Measurements from ENCODE around the gene NMT1.

NMT1 gene

DNA sequence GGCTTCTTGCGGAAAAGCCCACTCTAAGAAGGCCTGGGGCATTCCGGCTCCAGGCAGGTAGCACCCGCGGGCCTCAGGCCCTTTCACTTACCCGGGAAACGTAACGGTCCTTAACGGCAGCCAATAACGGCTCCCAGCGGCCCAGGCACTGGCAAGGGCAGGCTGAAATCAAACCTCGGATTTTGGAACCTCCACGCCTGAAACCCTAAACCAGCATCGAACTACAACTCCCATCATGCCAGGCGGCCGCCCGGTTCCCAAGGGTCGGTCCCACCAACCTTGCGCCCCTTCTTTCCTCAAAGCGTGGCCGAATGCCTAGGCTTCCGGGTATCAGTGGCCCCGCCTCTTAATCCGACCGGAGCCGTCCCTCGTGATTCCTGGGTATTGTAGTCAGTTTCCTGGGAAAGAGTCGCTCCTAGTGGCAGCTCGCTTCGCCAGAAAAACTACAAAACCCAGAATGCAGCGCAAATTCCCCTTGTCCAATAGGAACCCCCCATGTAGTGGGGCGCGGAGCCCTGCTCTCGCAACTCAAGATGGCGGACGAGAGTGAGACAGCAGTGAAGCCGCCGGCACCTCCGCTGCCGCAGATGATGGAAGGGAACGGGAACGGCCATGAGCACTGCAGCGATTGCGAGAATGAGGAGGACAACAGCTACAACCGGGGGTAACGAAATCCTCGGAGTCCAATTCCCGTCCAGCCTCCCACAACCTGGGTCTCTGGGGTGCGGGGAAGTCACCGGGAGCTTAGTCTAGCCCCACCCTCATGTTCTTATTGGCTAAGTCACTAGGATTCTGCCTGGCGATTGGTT, at the start of gene NMT1:
NMT1 (plus strand) TSS at position 521 of the 809 bp plus-strand sequence; CDS start at position 534, 13 bp downstream.
- Histone ChIP-seq H3K9me3 (ENCODE audit: control insufficient read depth, insufficient read depth, low read depth, low read length) (no peaks in the 10 kb centered on the region), H3K27ac (ENCODE audit: low read depth, low read length) (peak within 1 kb of the TSS; percentile 91), H3K9ac (ENCODE audit: low read length) (peak within 1 kb of the TSS; percentile 92), H3K36me3 (ENCODE audit: control insufficient read depth, insufficient read depth, low read length) (0 out of 2 replicates have a peak, but pooled peaks cover 7% of the 10 kb centered on the region), H3K4me3 (ENCODE audit: low read depth, low read length) (peak within 1 kb of the TSS; percentile 82), H3K27me3 (ENCODE audit: control insufficient read depth, insufficient read depth, low read length) (no peaks in the 10 kb centered on the region), H3K4me1 (ENCODE audit: control insufficient read depth, insufficient read depth, low read length) (peaks cover 11% of the 10 kb centered on the region)

DNA sequence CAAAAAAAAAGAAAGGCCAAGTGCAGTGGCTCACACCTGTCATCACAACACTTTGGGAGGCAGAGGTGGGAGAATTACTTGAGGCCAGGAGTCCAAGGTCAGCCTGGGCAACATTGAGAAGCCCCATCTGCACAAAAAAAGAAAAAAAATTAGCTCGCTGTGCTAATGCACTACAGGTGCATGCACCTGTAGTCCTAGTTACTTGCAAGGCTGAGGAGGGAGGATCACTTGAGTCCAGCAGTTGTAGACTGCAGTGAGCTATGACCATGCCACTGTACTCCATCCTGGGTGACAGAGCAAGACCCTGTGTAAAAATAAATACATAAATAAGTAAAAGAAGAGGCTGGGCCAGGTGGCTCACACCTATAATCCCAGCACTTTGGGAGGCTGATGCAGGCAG, 49.4 kb upstream of the NMT1 start:
- Histone ChIP-seq H3K9me3 (ENCODE audit: control insufficient read depth, insufficient read depth, low read depth, low read length) (no peaks in the 10 kb centered on the region), H3K4me1 (ENCODE audit: control insufficient read depth, insufficient read depth, low read length) (peaks cover 19% of the 10 kb centered on the region), H3K9ac (ENCODE audit: low read length) (no peak overlapping the region), H3K36me3 (ENCODE audit: control insufficient read depth, insufficient read depth, low read length) (no peaks in the 10 kb centered on the region), H3K27ac (ENCODE audit: low read depth, low read length) (no peak overlapping the region), H3K27me3 (ENCODE audit: control insufficient read depth, insufficient read depth, low read length) (no peaks in the 10 kb centered on the region), H3K4me3 (ENCODE audit: low read depth, low read length) (no peak overlapping the region)

DNA sequence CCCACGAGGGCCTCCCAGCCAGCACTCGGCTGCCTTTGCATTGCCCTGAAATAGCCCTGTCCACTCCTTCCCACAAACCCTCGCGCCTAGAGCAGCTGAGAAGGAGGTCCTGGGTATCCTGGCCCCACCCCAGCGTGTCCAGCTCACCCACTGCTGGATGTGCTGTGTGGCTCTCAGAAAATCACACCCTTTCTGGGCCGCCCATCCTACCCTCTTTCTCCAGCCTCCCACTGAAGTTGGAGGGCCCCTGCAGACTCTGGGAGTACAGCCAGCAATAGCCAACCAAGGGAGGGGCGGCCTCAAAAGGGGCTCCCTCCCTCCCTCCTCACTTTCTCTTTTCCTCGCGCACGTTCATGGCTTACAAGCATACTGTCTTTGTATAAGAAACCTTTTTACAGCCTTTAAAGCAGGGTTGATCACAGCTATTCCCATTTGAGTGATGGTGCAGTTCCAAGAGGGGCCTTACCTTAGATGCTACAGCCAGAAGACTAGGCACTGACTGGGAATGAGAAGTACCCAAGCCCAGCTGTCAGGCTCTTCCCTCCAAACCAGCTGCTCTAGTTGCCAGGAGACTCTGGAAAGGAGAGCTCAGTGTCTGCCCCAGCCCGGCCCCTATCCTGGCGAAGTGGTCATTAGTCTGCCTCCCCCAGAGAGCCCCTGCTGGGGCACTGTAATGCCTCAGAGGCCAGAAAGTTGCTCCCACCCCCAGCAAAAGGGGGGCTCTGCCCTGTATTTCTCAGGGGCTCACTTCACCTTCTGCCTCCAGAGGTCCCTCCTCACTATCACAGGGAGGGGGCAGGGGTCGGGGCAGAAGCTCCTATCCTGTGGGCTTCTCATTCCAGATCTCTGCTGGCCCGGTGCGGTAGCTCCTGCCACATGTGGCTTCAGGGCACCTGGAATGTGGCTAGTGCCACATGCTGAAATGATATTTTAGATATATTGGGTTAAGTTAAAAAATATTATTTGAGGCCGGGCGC, 47.8 kb upstream of the NMT1 start:
- Histone ChIP-seq H3K27me3 (ENCODE audit: control insufficient read depth, insufficient read depth, low read length) (peaks cover 8% of the 10 kb centered on the region), H3K27ac (ENCODE audit: low read depth, low read length) (no peak overlapping the region), H3K9ac (ENCODE audit: low read length) (no peak overlapping the region), H3K4me1 (ENCODE audit: control insufficient read depth, insufficient read depth, low read length) (peaks cover 15% of the 10 kb centered on the region), H3K9me3 (ENCODE audit: control insufficient read depth, insufficient read depth, low read depth, low read length) (no peaks in the 10 kb centered on the region), H3K4me3 (ENCODE audit: low read depth, low read length) (no peak overlapping the region), H3K36me3 (ENCODE audit: control insufficient read depth, insufficient read depth, low read length) (no peaks in the 10 kb centered on the region)

DNA sequence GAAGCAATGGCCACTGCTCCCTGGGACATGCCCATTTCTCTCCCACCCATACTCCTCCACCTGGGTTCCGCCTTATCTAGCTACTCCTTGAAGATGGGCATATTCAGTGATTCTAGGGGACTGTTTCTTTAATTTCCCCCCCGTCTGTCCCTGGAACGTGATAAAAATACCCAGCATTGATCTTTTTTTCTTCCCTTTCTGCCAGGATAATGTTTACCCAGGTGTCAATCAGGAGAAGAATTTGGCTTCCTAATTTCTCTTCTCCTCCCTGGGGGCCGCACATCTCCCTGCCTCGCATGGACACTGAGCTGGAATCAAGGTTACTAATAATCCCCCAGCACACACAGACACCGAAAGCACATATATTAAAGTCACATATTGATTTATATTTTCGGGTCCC, 44.9 kb upstream of the NMT1 start:
- Histone ChIP-seq H3K4me1 (ENCODE audit: control insufficient read depth, insufficient read depth, low read length) (peaks cover 38% of the 10 kb centered on the region), H3K27me3 (ENCODE audit: control insufficient read depth, insufficient read depth, low read length) (peaks cover 37% of the 10 kb centered on the region), H3K9ac (ENCODE audit: low read length) (no peak overlapping the region)

DNA sequence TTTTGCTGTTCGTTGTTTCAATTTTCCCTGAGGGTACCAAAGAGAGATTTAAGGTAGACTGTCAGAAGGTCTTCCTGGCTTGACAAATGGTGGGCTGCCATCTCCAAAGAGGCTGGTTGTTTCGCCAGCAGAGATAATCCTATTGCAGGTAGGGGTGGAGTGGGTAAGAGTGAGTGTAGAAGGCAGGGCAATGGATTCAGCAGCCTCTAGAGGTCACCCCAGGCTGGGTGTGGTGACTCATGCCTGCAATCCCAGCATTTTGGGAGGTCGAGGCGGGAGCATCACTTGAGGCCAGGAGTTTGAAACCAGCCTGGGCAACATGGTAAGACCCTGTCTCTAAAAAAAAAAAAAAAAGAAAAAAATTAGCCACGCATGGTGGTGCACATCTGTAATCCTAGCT, 44.3 kb upstream of the NMT1 start:
- Histone ChIP-seq H3K4me1 (ENCODE audit: control insufficient read depth, insufficient read depth, low read length) (peaks cover 44% of the 10 kb centered on the region), H3K36me3 (ENCODE audit: control insufficient read depth, insufficient read depth, low read length) (no peaks in the 10 kb centered on the region)

More for the DNA sequence above, 44.9 kb upstream of the NMT1 start:
- H3K4me3 ChIP-seq (ENCODE audit: low read depth, low read length) = no peak overlapping the region
- no peak overlapping the region for H3K27ac ChIP-seq (ENCODE audit: low read depth, low read length)
- no peaks in the 10 kb centered on the region for H3K9me3 ChIP-seq (ENCODE audit: control insufficient read depth, insufficient read depth, low read depth, low read length)
- H3K36me3 ChIP-seq (ENCODE audit: control insufficient read depth, insufficient read depth, low read length) = no peaks in the 10 kb centered on the region

DNA sequence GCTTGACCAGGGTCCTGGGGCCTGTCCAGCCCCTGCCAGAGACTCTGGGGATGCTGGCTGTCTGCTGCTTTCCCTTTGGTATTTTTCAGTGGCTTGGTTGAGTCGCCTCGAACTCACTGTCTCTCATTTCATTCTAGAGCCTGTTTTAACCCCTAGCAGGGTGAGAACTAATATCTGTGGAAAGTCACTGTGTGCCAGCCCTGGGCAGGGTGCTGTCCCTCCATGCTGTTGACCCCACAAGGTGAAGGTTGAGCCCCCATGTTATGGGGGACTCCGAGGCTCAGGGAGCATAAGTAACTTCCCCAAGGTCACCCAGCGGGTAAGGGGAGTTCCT, 42.6 kb upstream of the NMT1 start:
- no peak overlapping the region for H3K27ac ChIP-seq (ENCODE audit: low read depth, low read length)
- peaks cover under 1% of the 10 kb centered on the region; the same call in 1 of the 2 replicates for H3K36me3 ChIP-seq (ENCODE audit: control insufficient read depth, insufficient read depth, low read length)
- H3K9me3 ChIP-seq (ENCODE audit: control insufficient read depth, insufficient read depth, low read depth, low read length) = no peaks in the 10 kb centered on the region
- H3K27me3 ChIP-seq (ENCODE audit: control insufficient read depth, insufficient read depth, low read length) = peaks cover 43% of the 10 kb centered on the region
- no peak overlapping the region for H3K9ac ChIP-seq (ENCODE audit: low read length)
- H3K4me3 ChIP-seq (ENCODE audit: low read depth, low read length) = peak overlapping the region; percentile 60
- H3K4me1 ChIP-seq (ENCODE audit: control insufficient read depth, insufficient read depth, low read length) = peaks cover 46% of the 10 kb centered on the region

More for the DNA sequence above, 44.3 kb upstream of the NMT1 start:
- Histone ChIP-seq H3K27ac (ENCODE audit: low read depth, low read length) (no peak overlapping the region), H3K4me3 (ENCODE audit: low read depth, low read length) (no peak overlapping the region), H3K9ac (ENCODE audit: low read length) (no peak overlapping the region), H3K9me3 (ENCODE audit: control insufficient read depth, insufficient read depth, low read depth, low read length) (no peaks in the 10 kb centered on the region), H3K27me3 (ENCODE audit: control insufficient read depth, insufficient read depth, low read length) (peaks cover 43% of the 10 kb centered on the region)

DNA sequence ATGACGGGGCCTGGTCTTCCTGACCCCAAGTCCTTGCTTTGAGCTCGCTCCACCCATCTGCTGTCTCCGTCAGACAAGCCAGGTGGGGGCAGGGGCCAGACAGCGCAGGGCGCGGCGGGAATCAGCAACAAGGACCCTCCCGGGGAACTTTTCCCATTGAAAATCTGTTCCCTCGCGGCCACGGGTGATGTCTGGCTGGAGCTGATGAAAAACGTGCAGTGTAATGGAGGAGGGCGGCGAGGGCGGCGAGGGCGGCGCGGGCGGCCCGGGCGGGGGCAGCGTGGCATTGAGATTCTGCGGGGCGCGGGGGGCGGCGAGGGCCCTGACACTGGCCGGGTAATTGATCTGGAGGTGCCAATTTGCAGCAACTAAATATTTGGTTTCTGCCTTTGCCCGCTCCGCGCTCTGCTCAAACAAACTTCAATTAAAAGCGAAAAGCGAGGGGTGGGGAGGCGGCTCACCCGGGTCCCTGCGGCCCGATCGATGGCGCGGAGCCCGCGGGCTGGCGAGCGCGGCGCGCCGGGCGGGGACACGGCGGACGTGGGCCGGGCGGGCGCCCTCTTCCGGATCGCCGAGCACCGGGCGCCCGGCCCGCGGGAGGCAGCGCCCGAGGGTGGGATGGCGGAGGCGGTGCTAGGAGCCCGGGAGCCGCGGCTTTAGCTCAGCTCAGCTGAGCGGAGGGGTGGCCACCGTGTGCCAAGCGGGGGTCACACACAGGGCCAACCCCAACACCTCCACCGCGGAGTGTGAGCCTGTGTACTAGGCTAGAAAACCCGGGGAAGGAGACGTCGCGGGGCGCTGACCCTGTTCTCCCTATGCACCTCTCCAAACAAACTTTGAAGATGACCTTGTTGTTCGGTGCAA, 42.0 kb upstream of the NMT1 start:
- Histone ChIP-seq H3K4me3 (ENCODE audit: low read depth, low read length) (peak overlapping the region; percentile 60), H3K27me3 (ENCODE audit: control insufficient read depth, insufficient read depth, low read length) (peaks cover 43% of the 10 kb centered on the region), H3K27ac (ENCODE audit: low read depth, low read length) (no peak overlapping the region), H3K4me1 (ENCODE audit: control insufficient read depth, insufficient read depth, low read length) (peaks cover 44% of the 10 kb centered on the region), H3K9me3 (ENCODE audit: control insufficient read depth, insufficient read depth, low read depth, low read length) (no peaks in the 10 kb centered on the region), H3K36me3 (ENCODE audit: control insufficient read depth, insufficient read depth, low read length) (peaks cover 6% of the 10 kb centered on the region), H3K9ac (ENCODE audit: low read length) (peak overlapping the region; percentile 2)

DNA sequence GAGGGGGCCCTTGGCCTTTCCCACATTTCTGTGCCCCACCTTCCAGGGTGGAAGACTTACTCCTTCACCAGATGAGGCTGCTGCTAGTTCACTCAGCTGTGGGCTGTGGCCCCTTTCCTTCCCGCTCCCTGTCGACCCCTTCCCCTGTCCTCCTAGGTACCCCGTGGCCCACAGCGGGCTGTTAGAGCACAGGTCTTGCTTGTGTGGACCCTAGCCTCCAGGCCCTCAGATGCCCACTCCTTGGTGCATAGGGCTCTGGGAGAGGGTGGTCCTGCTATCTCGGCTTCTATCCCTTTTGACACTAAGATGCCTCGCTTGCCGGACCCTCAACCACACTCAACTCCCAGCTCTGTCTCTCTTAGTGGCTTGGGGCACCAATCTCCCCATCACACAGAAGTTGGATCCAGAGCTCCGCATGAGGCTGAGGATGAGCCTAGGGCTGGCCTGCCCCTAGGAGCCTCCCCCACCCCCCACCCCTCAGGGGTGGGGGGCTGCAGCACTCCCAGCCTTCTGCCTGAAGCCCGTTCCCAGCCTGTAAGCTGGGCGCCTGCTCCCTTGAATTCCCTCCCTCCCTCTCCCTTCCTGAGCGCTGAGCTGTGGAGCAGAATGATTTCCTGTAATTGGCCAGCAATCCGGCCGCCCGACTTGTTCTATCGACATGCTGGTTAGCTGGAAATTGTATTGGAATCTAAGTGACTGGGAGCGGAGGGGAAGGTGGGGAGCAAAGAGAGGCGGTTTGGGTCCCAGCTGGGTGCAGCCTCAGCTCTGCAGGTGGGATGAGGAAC, 40.6 kb upstream of the NMT1 start:
- peaks cover 44% of the 10 kb centered on the region for H3K4me1 ChIP-seq (ENCODE audit: control insufficient read depth, insufficient read depth, low read length)
- no peak overlapping the region for H3K9ac ChIP-seq (ENCODE audit: low read length)
- no peaks in the 10 kb centered on the region for H3K9me3 ChIP-seq (ENCODE audit: control insufficient read depth, insufficient read depth, low read depth, low read length)
- peak overlapping the region; percentile 65 for H3K4me3 ChIP-seq (ENCODE audit: low read depth, low read length)
- no peak overlapping the region for H3K27ac ChIP-seq (ENCODE audit: low read depth, low read length)
- peaks cover 43% of the 10 kb centered on the region for H3K27me3 ChIP-seq (ENCODE audit: control insufficient read depth, insufficient read depth, low read length)
- H3K36me3 ChIP-seq (ENCODE audit: control insufficient read depth, insufficient read depth, low read length) = peaks cover 12% of the 10 kb centered on the region

DNA sequence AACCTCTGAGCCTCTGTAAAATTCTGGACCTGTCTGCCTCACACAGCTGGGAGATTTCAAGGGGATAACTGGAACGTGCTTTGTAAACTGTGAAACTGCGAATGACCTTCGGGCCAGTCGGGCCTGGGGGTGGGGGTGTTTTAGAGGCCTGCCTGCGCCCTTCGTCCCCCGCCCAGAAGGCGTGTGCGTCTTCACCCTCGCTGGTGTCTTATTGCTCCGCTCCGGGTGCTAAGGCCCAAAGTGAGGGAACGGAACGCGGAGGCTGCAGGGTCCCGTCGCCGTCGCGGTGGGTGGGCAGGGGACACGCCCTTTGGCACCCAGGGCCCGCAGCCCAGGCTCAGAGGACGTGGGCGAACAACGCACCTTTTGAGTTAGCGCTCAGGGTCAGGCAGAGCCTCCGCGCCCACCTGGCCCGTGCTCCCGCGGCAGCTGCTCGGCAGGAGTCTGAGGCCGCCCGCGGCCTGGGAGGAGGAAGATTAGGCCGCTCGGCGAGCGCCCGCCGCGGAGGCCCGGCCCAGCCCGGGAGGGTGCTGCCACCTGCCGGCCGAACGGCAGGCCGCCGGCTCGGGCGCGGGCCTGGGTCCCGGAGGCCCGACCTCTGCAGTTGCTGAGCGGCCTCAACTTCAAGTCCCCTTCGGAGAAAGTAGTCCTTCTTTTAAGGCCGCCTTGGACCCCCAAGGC, 39.4 kb upstream of the NMT1 start:
- peak overlapping the region; percentile 49 for H3K9ac ChIP-seq (ENCODE audit: low read length)

More for the DNA sequence above, 39.4 kb upstream of the NMT1 start:
- peak overlapping the region; percentile 65 for H3K4me3 ChIP-seq (ENCODE audit: low read depth, low read length)
- H3K36me3 ChIP-seq (ENCODE audit: control insufficient read depth, insufficient read depth, low read length) = peaks cover 15% of the 10 kb centered on the region
- peaks cover 43% of the 10 kb centered on the region for H3K27me3 ChIP-seq (ENCODE audit: control insufficient read depth, insufficient read depth, low read length)
- no peaks in the 10 kb centered on the region for H3K9me3 ChIP-seq (ENCODE audit: control insufficient read depth, insufficient read depth, low read depth, low read length)
- peaks cover 44% of the 10 kb centered on the region for H3K4me1 ChIP-seq (ENCODE audit: control insufficient read depth, insufficient read depth, low read length)
- H3K27ac ChIP-seq (ENCODE audit: low read depth, low read length) = no peak overlapping the region
